Activated CD4-positive, alpha-beta T cell treated with anti-CD3 and anti-CD28 coated beads for 24 hours (primary cell): ENCODE results near the gene PPP2CA.
"Not testable (repeated sequence)": the region's sequence is repeated elsewhere in the genome, so short reads cannot be mapped to it uniquely, and the experiment has no call there.

Experiments used
- DNase-seq, 2 donors: peaks; one replicate each; pipeline ENCODE4 v3.0.0-alpha.2; 2020; ENCODE audit warnings: low read depth in 2 of 2

The PPP2CA gene

GRCh38 chr5:134245101-134245604 is 19.3 kb upstream of the PPP2CA start:
- no peak for DNase-seq

- DNase-seq: no peak
These were observed 16.3 kb upstream of the PPP2CA start for GRCh38 chr5:134242146-134242545.

DNA sequence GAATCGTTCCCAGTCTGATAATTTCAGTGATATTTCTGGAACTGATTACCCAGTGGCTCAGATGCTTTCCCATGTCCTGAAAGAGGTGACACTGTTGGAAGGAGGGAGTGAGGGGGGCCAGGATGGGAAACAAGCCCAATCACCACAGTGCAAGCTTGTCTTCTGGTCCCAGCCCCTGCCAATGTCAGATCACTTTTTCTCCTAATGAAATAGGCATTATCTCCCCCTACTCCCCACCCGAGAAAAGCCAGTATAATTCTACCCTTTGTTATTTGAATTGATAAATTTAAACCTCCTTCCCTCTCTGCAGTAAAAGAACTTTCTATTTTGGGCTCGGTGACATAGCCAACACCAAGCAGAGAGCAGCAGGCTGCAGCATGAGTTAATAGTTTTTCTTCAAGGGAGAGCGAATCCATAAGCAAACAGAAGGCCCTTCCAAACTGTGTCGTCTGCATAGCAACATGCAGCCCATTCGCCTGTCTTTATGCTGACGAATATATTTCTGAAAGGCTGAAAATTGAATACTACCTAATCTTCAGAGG is 14.6 kb upstream of the PPP2CA start:
- DNase-seq: no peak

- DNase-seq: no peak
These were observed 10.9 kb upstream of the PPP2CA start for GRCh38 chr5:134236820-134237219.

DNA sequence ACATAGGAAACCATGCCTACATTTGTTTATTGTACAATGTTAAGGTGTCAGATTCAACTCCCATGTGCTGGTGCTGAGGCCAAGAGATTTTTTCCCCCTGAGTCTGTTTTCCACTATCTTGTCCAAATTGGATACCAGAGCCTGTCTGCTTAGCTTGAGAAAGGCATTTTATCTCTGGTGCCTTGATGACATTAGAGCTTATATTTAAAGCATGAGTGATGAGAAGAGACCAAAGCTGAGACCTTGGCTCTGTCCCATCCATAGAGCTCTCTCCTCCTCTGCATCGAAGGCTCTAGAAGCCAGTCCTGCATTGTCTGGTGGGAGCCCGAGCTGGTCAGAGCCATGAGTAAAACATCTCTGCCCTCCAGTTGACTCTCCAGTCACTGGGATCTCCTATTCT is 10.4 kb upstream of the PPP2CA start:
- no peak for DNase-seq

DNA sequence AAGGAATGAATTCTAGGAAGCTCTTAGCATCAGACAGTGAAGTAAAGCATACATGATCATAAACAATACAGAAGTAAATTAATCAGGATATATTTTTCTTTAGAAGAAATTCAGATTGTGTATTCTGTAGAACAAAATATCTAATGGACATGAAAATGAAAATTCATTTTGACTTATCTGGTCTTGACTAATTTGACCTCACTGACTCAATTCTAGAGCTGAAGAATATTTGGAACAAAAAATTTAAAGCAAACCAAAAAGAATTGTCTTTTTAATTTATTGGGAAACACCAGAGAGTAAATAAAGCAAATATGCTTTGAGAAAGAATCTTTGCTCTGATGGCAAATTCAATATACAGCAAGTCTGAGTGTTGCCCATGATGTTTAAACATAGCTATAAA is 2.8 kb upstream of the PPP2CA start:
- no peak for DNase-seq

DNA sequence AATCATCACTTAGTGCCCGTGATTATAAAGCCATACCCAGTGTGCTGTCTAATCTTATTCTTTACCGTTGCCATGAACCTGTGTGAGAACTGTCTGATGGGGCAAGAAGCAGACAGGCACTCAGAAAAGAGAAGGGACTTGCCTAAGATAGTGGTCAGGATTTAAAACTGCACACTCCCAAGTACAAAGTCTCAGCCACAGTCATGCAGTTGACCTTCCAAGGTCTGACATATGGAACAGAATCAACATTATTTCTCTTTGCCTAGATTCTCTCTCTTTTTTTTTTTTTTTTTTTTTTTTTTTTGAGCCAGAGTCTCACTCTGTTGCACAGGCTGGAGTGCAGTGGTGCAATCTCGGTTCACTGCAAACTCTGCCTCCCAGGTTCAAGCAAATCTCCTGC is 1.9 kb upstream of the PPP2CA start:
- no peak for DNase-seq

DNA sequence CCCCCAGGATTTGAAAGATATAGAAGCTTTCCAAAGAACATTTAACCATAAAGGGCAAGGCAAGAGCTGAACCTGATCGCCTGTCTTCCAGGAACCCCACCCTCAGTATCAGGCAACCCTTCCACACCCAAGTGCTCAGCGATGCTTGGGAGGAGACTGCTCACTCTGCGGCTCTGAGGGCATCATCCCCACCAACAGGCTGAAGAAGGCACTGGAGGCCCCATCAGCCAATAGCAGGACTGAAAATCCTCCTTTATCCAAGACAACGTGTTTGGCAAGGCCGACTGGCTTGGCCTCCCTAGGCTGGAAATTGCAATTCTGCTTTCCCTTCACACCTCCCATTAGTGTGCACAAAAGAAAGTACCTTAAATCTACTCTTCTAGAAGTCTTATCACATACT is 1.4 kb upstream of the PPP2CA start:
- no peak for DNase-seq

GRCh38 chr5:134226441-134227192 is 744 bp upstream of the PPP2CA start:
- no peak for DNase-seq

- peak; percentile 31 to 47 for DNase-seq
These were observed 739 bp downstream of the PPP2CA start for GRCh38 chr5:134224888-134225779.

GRCh38 chr5:134223406-134224248 is 2.2 kb downstream of the PPP2CA start:
- DNase-seq: no peak

DNA sequence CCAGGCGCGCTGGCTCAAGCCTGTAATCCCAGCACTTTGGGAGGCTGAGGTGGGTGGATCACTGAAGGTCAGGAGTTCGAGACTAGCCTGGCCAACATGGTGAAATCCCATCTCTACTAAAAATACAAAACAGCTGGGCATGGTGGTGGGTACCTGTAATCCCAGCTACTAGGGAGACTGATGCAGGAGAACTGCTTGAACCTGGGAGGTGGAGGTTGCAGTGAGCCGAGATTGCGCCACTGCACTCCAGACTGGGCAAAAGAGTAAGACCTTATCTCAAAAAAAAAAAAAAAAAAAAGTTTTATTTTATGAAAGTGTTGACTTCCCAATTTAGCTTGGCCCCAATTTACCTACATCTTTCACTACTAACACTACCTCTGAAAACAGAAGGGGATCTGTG is 4.2 kb downstream of the PPP2CA start:
- not testable (repeated sequence) for DNase-seq

- DNase-seq: no peak
These were observed 10.1 kb downstream of the PPP2CA start for GRCh38 chr5:134215757-134216156.

DNA sequence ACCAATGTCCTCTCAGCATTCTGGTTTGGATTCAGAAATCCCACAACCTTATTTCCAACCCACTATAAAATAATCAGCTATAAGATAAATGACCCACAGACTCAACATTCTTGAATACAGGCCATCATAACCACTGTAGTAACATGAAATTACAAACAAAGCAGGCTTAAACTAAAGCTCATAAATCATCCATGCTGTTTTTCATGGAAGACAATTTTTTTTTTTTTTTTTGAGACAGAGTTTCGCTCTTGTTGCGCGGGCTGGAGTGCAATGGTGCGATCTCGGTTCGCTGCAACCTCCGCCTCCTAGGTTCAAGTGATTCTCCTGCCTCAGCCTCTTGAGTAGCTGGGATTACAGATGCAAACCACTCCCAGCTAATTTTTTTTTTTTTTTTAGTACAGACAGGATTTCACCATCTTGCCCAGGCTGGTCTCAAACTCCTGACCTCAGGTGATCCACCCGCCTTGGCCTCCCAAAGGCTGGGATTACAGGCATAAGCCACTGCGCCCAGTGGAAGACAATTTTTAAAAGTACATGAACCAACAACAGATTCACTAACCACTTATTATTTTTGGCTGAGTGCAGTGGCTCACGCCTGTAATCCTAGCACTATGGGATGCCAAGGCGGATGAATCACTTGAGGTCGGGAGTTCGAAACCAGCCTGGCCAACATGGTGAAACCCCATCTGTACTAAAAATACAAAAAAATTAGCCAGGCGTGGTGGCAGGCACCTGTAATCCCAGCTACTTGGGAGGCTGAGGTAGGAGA is 14.4 kb downstream of the PPP2CA start:
- not testable (repeated sequence) for DNase-seq

DNA sequence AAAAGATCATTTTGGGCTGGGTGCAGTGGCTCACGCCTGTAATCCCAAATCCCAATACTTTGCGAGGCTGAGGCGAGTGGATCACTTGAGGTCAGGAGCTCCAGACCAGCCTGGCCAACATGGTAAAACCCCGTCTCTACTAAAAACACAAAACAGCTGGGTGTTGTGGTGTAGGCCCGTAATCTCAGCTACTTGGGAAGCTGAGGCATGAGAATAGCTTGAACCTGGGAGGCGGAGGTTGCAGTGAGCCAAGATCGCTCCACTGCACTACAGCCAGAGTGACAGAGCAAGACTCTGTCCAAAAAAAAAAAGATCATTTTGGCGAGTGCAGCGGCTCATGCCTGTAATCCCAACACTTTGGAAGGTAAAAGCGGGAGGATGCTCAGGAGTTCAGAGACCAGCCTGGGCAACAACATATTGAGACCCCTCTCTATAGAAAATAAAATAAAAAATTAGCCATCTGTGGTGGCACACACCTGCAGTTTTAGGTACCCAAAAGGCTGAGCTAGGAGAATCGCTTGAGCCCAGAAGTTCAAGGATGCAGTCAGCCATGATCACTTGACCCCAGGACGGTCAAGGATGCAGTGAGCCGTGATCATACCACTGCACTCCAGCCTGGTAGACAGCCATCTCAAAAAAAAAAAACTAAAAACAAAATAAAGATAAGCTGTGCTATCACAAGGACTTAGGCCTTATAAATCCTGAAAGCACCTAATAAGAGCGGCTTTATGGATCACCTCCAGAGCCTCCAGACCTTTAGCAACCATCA is 16.2 kb downstream of the PPP2CA start:
- no peak for DNase-seq

DNA sequence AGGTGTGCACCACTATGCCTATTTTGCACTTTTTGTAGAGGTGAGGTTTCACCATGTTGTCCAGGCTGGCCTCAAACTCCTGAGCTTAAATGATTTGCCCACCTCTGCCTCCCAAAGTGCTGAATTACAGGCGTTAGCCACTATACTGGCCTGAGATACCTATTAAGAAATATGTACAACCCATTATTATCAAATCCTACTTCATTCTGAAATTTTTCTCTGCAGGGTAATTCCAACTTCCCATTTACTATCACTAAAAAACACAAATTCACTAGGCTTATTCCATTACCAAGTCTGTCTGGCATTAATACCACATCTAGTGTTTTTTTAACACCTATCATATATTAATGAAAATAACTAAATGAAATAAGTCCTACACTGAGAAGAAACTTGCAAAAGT is 18.2 kb downstream of the PPP2CA start:
- DNase-seq: no peak

DNA sequence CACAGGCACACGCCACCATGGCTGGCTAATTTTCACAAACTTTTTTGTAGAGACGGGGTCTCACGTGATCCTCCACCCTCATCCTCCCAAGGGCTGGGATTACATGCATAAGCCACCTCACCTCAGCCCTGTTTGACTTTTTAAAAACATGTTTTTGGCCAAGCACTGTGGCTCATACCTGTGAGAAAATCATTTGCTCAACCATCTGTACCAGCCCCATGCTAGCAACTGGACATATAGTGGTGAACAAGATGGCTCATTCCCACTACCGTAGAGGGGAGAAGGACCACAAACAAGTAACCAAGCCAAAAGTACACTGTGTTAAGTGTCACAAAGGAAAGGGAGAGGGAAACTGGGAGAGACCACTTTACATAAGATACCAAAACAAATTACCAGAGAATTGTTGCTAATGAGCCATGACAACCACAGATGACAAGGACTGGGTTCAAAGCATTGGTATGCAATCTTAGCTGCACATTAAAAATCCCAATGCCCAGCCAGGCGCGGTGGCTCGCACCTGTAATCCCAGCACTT is 19.2 kb downstream of the PPP2CA start:
- DNase-seq: no peak

DNA sequence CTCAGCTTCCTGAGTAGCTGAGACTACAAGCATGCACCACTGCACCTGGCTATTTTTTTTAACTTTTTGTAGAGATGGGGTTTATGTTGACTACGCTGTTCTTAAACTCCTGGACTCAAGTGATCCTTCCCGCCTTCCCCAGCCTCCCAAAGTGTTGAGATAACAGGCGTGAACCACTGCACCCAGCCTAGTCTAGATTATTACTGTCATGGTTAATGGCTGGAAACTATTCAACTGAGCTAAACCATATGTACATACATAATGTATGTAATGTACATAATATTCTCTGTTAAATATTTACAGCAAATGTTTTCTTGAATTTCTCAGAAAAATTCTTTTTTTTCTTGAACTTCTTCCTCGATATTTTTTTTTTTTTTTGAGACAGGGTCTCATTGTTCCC is 21.3 kb downstream of the PPP2CA start:
- no peak for DNase-seq

DNA sequence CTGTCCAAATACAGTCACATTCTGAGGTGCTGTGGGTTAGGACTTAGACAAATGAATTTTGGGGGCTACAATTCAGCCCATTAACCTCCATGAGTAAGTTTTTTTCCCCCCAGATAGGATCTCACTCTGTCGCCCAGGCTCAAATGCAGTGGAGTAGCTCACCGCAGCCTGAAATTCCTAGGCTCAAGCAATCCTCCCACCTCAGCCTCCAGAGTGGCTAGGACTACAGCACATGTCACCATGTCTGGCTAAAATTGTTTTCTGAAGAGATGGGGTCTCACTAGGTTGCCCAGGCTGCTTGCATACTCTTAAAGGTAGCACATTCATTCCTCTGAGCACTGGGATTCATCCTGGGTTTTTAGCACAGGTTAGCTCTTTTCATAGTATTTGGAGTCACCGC is 22.2 kb downstream of the PPP2CA start:
- DNase-seq: no peak

- DNase-seq: no peak
These were observed 30.2 kb downstream of the PPP2CA start for GRCh38 chr5:134195666-134196065.
